C1 segment of cervical spinal cord (tissue), 14 donors: Measurements from ENCODE around the gene SGK2.
"Not testable (repeated sequence)": the region's sequence is repeated elsewhere in the genome, so short reads cannot be mapped to it uniquely, and the experiment has no call there.

Experiments
- DNase-seq, 14 donors: peaks; one replicate each; lab custom pipeline; 2025; lab: John Stamatoyannopoulos, UW

Gene SGK2

DNA sequence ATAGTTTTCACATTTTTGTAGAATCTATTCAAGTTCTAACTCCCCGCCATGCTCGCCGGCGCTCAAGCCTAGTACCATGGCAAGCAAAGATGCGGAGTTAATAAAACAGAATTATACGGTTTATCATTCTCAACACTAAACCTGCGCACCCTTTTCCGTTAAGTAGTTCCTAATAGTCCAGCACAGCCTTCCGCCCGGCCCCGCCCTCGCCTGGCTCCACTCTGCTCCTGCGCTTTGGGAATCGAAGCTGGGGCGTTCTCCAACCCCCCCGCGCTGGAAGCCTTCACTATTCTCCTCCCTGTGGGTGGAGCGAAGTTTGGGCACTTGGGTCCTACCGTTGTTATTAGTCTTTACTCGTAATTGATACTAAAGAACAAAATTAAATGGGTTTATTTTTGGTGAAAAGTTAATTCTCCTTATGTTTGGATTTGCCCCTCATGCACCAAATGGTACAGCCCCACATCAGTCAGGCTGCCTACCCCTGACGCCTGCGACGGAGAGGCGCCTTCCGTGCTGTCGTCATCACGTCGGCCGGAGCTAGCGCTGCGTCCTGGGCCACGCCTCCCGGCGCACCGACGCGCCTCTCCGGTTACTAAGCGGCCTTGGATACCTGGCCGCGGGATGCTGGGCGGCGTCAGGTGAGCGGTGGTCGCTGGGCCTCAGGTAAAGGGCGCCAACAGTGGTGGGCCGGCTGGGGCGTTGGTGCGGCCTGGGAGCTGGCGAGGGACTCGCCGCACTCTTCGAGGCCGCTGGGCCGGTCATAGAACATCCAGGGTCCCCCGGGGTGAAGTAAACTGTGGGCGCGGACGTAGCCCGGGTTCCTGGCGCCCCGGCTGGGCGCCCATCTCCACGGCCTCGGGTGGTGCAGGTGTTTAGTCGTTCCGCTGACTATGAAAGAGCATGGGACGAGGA lies 31.8 kb downstream of the SGK2 start, which contains the start of gene IFT52:
IFT52 (plus strand) TSS at position 546 of the 912 bp plus-strand sequence. CDS start 3,762 bp downstream, outside the sequence.
- peak; percentile 38 to 96 (median 92) for DNase-seq

DNA sequence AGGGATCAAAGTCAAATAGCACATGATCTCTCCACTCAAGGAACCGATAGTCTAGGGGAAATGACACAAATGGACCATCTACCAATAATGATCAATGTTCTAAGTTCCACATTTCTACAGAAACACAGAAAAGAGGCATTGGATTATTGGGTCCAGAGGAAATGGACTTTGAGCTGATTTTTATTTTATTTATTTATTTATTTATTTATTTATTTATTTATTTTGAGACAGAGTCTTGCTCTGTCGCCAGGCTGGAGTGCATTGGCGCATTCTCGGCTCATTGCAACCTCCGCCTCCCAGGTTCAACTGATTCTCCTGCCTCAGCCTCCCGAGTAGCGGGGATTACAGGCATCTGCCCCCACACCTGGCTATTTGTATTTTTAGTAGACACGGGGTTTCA lies 43.1 kb downstream of the SGK2 start:
- not testable (repeated sequence) for DNase-seq

DNA sequence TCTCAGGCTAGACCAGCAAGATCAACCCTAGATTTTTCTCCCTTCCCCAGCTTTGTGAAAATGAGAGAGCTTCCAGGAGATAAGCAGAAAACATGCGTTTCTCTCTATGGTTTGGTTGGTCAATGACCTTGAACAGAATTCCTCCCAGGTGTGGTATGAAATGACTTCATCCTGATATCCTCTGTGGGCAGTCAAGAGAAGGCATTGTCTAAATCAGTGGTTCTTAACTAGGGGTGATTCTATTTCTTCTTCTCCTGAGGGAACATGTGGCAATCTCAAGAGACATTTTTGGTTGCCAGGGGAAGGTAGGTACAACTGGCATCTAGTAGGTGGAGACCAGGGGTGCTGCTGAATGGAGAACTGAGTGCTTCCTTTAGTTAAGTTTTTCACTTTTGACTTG lies 44.3 kb downstream of the SGK2 start:
- DNase-seq, result no peak

DNA sequence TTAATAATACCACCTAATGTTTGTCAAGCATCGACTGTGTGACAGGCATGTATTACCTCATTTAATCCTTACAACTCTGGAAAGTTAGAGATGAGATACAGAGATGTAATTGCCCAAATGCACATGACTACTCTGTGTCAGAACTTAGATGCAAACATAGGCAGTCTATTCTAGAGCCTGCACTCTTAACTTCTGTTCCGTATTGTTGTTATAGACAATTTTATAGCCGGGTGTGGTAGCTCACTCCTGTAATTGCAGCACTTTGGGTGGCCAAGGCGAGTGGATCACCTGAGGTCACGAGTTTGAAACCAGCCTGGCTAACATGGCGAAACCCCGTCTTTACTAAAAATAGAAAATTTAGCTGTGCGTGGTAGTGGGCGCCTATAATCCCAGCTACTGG lies 46.9 kb downstream of the SGK2 start:
- DNase-seq, result no peak

DNA sequence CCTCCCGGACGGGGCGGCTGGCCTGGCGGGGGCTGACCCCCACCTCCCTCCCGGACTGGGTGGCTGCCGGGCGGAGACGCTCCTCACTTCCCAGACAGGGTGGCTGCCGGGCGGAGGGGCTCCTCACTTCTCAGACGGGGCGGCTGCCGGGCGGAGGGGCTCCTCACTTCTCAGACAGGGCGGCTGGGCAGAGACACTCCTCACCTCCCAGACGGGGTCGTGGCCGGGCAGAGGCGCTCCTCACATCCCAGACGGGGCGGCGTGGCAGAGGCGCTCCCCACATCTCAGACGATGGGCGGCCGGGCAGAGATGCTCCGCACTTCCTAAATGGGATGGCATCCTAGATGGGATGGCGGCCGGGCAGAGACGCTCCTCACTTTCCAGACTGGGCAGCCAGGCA lies 48.5 kb downstream of the SGK2 start:
- not testable (repeated sequence) for DNase-seq

GRCh38 chr20:43631598-43631997 lies 72.8 kb downstream of the SGK2 start:
- DNase-seq, result no peak
